ENCODE results near the gene GPR108.
"Not testable (repeated sequence)": the region's sequence is repeated elsewhere in the genome, so short reads cannot be mapped to it uniquely, and the experiment has no call there.

DNA sequence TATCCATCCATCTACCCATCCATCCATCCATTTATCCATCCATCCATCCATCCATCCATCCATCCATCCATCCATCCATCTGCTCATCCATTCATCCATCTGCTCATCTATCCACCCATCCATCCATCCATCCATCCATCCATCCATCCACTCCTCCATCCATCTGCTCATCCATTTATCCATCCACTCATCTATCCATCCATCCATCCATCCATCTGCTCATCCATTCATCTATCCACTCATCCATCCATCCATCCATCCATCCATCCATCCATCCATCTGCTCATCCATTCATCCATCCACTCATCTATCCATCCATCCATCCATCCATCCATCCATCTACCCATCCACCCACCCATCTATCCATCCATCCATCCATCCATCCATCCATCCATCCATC lies 38.7 kb upstream of the GPR108 start:
- TF ChIP-seq, protein P1, sequence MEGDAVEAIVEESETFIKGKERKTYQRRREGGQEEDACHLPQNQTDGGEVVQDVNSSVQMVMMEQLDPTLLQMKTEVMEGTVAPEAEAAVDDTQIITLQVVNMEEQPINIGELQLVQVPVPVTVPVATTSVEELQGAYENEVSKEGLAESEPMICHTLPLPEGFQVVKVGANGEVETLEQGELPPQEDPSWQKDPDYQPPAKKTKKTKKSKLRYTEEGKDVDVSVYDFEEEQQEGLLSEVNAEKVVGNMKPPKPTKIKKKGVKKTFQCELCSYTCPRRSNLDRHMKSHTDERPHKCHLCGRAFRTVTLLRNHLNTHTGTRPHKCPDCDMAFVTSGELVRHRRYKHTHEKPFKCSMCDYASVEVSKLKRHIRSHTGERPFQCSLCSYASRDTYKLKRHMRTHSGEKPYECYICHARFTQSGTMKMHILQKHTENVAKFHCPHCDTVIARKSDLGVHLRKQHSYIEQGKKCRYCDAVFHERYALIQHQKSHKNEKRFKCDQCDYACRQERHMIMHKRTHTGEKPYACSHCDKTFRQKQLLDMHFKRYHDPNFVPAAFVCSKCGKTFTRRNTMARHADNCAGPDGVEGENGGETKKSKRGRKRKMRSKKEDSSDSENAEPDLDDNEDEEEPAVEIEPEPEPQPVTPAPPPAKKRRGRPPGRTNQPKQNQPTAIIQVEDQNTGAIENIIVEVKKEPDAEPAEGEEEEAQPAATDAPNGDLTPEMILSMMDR (IDR thresholded peaks at IDR 0.05; ENCODE audit: insufficient read depth, low read depth, low read length) = not testable (repeated sequence)
- TF ChIP-seq EZH2 (IDR thresholded peaks at IDR 0.05; ENCODE audit: insufficient read depth, low read length) = not testable (repeated sequence)

All from astrocyte (in vitro differentiated cells and primary cell).